KMS-11 (cell line): Measurements from ENCODE around the gene RNU6-9.

Source experiments
- H2AFZ ChIP-seq: fragments of 200-600 bp; sonication (generic); 2 replicates; pipeline ENCODE4 v1.6.1; 2016; ENCODE audit warnings: antibody characterized with exemption, mixed run types, low read depth
- H3K27ac ChIP-seq: fragments of 200-600 bp; sonication (generic); 2 replicates; pipeline ENCODE4 v1.6.1; 2016; ENCODE audit warnings: mild to moderate bottlenecking, mixed run types
- H3K27me3 ChIP-seq: fragments of 200-600 bp; sonication (generic); 2 replicates; pipeline ENCODE4 v1.6.1; 2017; ENCODE audit warnings: mild to moderate bottlenecking, low read depth, mixed run types, moderate library complexity; ENCODE audit not compliant: insufficient read depth
- H3K36me3 ChIP-seq: fragments of 200-600 bp; sonication (generic); 2 replicates; pipeline ENCODE4 v1.6.1; 2017; ENCODE audit warnings: mild to moderate bottlenecking, mixed run types; ENCODE audit not compliant: insufficient read depth
- H3K4me1 ChIP-seq: fragments of 200-600 bp; sonication (generic); 2 replicates; pipeline ENCODE4 v1.6.1; 2016; ENCODE audit warnings: mild to moderate bottlenecking, low read depth, mixed run types; ENCODE audit not compliant: poor library complexity, severe bottlenecking
- H3K4me2 ChIP-seq: fragments of 200-600 bp; sonication (generic); 2 replicates; pipeline ENCODE4 v1.7.0; 2016; ENCODE audit warnings: mild to moderate bottlenecking, mixed run types
- H3K4me3 ChIP-seq: fragments of 200-600 bp; sonication (generic); IDR thresholded peaks from 2 replicates; pipeline ENCODE4 v1.6.1; 2017; ENCODE audit warnings: low read depth, low read length, mixed read lengths; ENCODE audit not compliant: insufficient read depth
- H3K79me2 ChIP-seq: fragments of 200-600 bp; sonication (generic); 2 replicates; pipeline ENCODE4 v1.6.1; 2016; ENCODE audit warnings: low read depth, mixed run types; ENCODE audit not compliant: insufficient read depth
- H3K9ac ChIP-seq: fragments of 200-600 bp; sonication (generic); 2 replicates; pipeline ENCODE4 v1.6.1; 2016; ENCODE audit warnings: mild to moderate bottlenecking, mixed run types
- H4K20me1 ChIP-seq: fragments of 200-600 bp; sonication (generic); 2 replicates; pipeline ENCODE4 v1.6.1; 2016; ENCODE audit warnings: mild to moderate bottlenecking, mixed run types; ENCODE audit not compliant: insufficient read depth
- CTCF ChIP-seq: fragments of 200-600 bp; sonication (generic); conservative IDR thresholded peaks from 2 replicates; pipeline ENCODE4 v1.6.1; 2017; ENCODE audit warnings: low read depth, mild to moderate bottlenecking, antibody characterized with exemption, low read length, moderate library complexity, mixed read lengths

Gene RNU6-9

GRCh38 chr19:898663-899062 is 5.4 kb downstream of the RNU6-9 start:
- H2AFZ ChIP-seq, result no peak overlapping the region
- H4K20me1 ChIP-seq, result no peaks in the 10 kb centered on the region
- no peaks in the 10 kb centered on the region for H3K27me3 ChIP-seq
- H3K4me2 ChIP-seq, result no peak overlapping the region
- no peak overlapping the region for H3K9ac ChIP-seq
- no peaks in the 10 kb centered on the region for H3K36me3 ChIP-seq
- H3K4me1 ChIP-seq, result no peaks in the 10 kb centered on the region
- H3K79me2 ChIP-seq, result no peaks in the 10 kb centered on the region
- no peak for TF ChIP-seq CTCF
- H3K4me3 ChIP-seq, result no peak overlapping the region
- H3K27ac ChIP-seq, result no peak overlapping the region

- Histone ChIP-seq H3K4me3 (no peak overlapping the region), H3K79me2 (no peaks in the 10 kb centered on the region), H3K9ac (no peak overlapping the region), H3K27ac (no peak overlapping the region), H3K36me3 (no peaks in the 10 kb centered on the region), H2AFZ (no peak overlapping the region), H3K27me3 (no peaks in the 10 kb centered on the region), H4K20me1 (no peaks in the 10 kb centered on the region), H3K4me2 (no peak overlapping the region), H3K4me1 (no peaks in the 10 kb centered on the region)
- no peak for TF ChIP-seq CTCF
These were observed 6.2 kb downstream of the RNU6-9 start for GRCh38 chr19:899336-900042.

- no peak overlapping the region for H3K9ac ChIP-seq
- no peak overlapping the region for H3K4me2 ChIP-seq
- H3K27ac ChIP-seq, result no peak overlapping the region
- H3K36me3 ChIP-seq, result no peaks in the 10 kb centered on the region
- H3K27me3 ChIP-seq, result no peaks in the 10 kb centered on the region
- no peaks in the 10 kb centered on the region for H4K20me1 ChIP-seq
- TF ChIP-seq CTCF, result no peak
- H3K4me1 ChIP-seq, result no peaks in the 10 kb centered on the region
- no peak overlapping the region for H2AFZ ChIP-seq
- no peak overlapping the region for H3K4me3 ChIP-seq
- H3K79me2 ChIP-seq, result no peaks in the 10 kb centered on the region
These were observed 6.7 kb downstream of the RNU6-9 start for GRCh38 chr19:900043-900301.

- no peaks in the 10 kb centered on the region for H3K4me1 ChIP-seq
- no peaks in the 10 kb centered on the region for H3K79me2 ChIP-seq
- H3K27me3 ChIP-seq, result no peaks in the 10 kb centered on the region
- H3K4me2 ChIP-seq, result no peak overlapping the region
- no peak overlapping the region for H3K4me3 ChIP-seq
- no peak overlapping the region for H2AFZ ChIP-seq
- no peak for TF ChIP-seq CTCF
- no peak overlapping the region for H3K9ac ChIP-seq
- no peaks in the 10 kb centered on the region for H4K20me1 ChIP-seq
- H3K27ac ChIP-seq, result no peak overlapping the region
- H3K36me3 ChIP-seq, result no peaks in the 10 kb centered on the region
These were observed 7.2 kb downstream of the RNU6-9 start for GRCh38 chr19:900302-901111.
